C1 segment of cervical spinal cord (tissue), 14 donors: Measurements from ENCODE around the gene TIPIN.
"Not testable (repeated sequence)": the region's sequence is repeated elsewhere in the genome, so short reads cannot be mapped to it uniquely, and the experiment has no call there.

Source experiments
- DNase-seq, 14 donors: peaks; one replicate each; lab custom pipeline; 2025; lab: John Stamatoyannopoulos, UW

The TIPIN gene, protein sequence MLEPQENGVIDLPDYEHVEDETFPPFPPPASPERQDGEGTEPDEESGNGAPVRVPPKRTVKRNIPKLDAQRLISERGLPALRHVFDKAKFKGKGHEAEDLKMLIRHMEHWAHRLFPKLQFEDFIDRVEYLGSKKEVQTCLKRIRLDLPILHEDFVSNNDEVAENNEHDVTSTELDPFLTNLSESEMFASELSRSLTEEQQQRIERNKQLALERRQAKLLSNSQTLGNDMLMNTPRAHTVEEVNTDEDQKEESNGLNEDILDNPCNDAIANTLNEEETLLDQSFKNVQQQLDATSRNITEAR

DNA sequence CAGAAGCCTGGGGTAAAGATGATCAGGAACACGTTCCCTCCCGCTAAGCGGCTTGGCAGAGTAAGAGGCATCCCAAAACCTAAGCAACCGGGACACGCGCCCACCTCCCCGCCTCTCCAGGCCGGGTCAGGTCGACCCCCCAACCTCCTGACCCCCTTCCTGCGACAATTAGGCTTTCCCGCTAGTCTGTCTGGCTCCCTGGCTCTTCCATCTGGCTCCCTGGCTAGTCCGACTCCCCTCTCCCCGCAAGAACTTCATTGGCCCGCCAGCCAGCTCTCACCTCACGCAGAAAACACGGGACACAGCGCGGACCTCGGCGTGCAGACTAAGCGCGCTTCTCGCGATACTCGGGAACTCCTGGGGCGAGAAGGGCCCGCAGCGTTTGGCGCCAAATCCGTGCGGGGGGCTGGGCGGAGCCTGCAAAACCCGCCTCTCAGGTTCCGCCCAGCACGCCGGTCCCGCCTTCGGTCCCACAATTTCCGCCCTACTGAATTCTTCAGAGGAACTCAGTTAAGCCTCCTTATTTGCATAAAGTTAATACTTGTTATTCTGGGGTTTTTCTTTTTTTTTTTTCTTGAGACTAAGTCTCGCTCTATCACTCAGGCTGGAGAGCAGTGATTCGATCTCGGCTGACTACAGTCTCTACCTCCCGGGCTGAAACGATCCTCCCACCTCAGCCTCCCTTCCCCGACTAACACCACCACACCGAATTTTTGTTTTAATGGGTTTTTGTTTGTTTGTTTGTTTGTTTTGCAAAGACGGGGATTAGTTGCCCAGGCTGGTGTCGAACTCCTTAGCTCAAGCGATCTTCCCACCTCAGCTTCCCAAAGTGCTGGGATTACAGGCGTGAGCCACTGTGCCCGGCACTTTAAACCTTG is at the start of gene TIPIN:
Gene TIPIN, minus strand, starts transcription at position 327 of the 878 bp plus-strand sequence. CDS start 3,738 bp downstream, outside the sequence.
- peak; percentile 38 to 86 (median 66) for DNase-seq

DNA sequence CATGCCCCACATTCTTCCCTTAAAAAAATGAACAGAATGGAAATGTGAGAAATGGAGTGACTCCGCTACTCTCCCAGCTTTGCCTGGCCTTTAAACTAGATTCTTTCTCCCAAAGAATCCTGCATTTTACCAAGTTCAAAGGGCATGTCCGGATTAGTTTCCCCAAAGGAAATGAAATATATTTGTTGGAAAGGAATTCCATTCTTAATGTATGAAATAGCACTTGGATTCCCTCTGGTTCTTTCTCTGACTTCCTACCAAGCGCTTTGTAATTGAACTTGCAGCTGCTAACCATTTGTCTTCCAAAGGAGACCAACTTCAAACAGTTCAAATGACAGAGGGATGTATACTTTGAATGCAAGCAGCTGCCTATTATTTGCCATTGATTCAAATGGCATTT is 49.1 kb upstream of the TIPIN start:
- DNase-seq = no peak

DNA sequence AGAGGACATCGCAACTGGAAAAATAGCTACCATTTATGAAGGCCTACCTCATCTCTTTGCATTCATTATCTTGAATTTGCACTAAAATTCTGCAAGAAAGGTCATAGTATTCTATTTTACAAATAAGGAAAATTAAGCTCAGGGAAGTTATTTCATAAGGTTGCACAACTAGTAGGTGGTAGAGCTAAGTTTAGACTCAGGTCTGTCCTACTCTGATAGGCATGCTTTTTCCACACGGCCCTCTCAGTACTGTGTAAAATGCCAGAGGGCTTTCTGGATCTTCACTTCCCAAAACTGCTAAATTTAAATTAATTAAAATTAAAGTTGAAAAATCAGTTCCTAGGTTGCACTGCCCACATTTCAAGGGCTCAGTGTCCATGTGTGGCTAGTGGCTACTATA is 48.5 kb upstream of the TIPIN start:
- DNase-seq = no peak

DNA sequence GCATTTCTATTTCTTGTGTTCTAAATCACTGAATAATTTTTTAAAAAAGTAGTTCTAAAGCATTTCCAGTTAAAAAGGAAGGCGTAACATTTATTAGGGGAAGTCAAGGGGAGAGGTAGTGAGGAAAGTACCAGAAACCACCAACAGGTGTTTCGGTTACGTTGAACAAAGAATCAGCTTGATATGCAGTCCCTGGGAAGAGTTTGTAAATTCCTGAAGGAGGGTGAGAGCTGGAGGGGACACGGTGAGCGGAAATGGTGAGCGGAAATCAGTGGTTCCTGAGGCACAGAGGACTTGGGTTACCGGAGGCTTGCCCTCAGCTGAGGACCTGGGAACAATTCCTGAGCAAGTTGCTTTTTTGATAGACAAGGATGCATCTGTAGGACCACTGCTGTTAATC is 48.0 kb upstream of the TIPIN start:
- DNase-seq = no peak

DNA sequence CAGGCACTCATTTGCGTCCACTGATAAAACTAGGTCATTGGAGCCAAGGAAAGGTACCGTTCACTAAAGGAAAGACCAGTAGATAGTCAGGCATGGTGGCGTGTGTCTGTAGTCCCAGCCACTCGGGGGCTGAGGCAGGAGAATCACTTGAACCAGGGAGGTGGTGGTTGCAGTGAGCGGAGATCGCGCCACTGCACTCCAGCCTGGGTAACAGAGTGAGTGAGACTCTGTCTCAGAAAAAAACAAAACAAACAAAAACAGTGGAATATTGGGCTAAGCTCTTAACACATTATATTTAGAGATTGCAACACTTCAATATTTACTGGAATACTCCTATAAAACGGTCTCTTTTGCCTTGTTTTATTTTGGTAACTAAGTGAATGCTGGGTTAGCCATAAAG is 47.6 kb upstream of the TIPIN start:
- no peak for DNase-seq

DNA sequence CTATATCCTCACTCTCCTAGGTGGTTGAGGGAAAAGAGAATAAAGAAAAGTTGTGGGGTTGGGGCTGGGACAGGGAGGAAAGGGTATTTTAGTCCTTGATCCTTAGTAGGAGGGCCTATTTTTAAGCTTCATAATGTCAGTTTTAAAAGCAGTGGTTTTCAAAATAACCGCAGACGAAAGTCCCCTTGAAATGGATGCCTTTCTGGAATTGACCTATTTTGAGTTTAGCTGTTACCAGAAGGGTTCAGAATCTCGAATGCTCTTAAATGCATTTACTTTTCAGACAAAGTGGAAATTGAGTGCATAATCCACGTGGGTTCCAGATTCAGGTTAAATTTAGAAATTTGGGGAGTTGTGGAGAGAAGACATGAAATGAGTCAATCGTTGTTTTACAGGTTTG is 46.8 kb upstream of the TIPIN start:
- DNase-seq = no peak

DNA sequence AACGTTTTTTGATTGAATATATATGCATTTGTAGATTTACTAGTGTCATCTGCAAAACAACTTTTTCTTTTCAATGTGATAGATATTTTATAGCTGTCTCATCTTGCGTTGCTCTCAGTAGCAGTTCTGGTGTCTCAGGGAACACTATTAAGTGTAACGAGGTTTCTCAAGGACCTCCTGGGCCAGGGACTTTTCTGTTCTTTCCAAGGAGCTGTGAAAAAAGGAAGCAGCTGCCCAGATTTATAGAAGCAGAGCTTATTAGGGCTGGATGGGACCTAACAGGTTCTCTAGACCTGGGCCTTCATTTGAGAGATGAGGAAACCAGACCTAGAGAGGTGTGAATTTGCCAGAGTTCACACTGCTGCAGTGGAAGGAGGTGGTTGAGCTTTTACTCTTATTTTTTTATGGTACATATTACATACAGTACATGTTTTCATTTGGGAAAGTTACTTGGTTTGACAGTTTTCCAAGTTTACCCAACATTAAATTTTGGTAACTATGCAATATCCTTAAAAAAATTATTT is 46.3 kb upstream of the TIPIN start:
- no peak for DNase-seq

DNA sequence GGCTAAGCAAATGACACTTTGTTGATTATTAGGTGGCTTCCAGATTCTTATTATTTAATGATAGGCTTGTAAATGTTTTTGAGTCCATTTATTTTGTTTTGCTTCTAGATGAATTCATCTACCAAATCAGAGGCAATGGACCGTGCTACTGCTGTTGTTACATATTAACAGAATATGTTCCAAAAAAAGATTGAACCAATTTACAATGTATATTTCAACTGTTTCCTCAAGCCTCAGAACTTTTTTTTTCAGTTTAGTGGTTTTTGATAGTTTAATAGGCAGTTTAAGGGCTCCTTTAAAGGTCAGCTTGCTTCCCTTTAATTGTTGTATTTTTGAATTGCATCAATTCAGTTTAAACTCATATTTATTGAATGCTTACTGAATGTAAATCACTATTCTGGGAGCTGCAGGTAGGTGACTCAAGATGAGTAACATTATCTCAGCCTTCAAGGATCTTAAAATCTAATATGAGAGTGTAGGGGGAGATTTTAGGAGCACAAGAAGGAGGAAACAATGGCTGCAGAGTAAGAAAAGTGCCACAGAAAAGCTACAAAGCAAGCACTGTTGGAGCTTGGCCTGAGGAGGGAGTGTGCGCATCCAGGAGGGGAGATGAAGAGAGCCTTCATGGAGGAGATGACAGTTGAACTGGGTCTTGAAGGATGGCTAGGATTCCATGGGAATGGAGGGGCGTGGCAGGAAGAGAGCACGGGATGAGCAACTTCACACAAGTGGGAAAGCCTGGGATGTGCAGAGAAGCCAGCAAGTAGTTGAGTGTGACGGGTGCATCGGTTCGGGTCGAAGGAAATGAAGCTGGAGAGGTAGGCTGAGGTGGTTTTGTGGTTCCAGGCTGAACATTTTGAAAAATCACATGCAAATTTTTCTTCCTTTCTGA is 44.9 kb upstream of the TIPIN start:
- DNase-seq = no peak

DNA sequence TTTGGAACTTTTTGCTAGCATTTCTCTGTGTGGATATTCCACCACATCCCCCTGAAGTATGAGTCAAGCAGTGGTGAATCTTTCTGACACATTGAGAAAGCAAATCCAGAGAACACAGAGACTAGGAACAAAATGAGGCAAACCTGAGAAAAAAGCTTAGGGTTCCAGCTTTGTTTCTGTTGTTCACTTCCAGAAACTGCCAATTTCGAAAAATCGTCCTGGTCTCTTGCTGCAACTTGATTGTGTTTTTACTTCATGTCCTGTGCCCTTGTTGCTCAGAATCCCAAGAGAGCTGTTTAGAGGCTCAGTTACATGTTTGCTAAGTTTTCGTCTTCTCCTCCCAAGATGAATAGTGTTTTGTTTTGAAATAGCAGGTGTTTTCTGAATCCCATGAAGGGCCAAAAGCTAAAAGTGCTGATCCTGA is 43.9 kb upstream of the TIPIN start:
- DNase-seq = peak in 1 of 14 donors; percentile 12

DNA sequence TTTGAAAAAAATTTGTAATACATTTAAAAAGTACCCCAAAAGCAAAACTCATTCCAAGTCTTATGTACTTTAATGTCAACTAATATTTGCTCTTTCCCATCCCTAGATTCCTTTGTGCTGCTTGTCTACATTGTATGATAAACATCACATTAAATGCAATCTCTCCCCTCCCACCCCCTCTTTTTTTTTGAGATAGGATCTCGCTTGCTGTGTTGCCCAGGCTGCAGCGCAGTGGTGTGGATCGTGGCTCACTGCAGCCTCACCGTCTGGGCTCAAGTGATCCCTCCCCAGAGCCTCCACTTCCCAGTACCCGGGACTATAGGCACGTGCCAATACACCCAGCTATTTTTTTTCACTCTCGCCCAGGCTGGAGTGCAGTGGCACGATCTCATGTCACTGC is 42.8 kb upstream of the TIPIN start:
- no peak for DNase-seq

DNA sequence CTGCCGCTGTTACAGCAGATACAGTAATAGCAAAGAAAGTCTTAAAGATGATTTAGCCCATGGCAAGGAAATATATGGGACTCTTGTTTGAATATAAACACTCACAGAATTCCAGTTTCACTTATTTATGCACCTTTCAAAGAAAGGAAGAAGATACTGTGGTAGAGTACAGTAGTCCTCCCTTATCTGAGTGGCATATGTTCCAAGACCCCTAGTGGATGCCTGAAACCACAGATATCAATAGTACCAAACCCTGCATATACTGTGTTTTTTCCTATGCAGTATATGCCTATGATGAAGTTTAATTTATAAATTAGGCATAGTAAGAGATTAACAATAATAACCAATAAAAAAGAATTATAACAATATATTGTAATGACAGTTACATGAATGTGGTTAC is 38.4 kb upstream of the TIPIN start:
- DNase-seq = no peak

DNA sequence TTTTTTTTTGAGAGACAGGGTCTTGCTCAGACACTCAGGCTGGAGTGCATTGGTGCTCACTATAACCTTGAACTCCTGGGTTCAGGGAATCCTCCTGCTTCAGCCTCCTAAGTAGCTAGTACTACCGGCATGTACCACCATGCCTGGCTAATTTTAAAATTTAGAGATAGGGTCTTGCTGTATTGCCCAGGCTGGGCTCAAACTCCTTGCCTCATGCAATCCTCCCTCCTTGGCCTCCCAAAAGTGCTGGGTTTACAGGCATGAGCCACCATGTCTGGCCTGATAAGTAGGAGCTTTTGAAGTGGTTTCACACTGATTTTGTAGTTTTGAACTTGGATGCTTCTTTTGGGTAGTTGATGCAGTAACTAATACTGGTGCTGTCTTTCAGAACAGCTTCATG is 38.0 kb upstream of the TIPIN start:
- no peak for DNase-seq

DNA sequence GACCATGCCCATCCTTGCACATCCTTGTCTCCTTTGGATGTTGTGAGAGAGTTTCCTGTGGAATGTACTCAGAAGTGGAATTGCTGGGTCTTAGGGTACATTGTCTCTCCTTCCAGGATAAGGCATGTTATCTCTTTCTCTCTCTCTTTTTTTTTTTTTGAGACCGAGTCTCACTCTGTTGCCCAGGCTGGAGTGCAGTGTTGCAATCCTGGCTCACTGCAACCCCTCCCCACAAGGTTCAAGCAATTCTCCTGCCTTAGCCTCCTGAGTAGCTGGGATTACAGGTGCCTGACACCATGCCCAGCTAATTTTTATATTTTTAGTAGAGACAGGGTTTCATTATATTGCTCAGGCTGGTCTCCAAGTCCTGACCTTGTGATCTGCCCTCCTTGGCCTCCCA is 36.6 kb upstream of the TIPIN start:
- not testable (repeated sequence) for DNase-seq

DNA sequence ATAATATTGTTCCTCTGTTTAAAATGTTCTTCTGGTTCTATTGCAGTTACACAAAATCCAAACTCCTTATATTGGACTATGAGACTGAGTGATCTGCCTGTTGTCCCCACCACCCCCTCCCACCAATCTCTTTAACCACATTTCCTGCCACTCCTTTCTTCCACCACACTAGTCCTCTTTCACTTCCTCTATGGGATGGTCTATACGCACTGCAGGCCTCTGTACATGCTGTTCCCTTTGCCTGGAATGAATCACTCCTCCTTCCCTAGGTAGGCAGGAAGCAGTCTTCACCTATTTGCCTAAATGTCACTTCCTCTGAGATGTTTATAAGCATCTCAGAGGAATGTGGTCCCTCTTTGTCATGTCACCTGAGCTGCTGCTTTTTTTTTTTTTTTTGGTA is 34.2 kb upstream of the TIPIN start:
- DNase-seq = peak in 1 of 14 donors; percentile 5

DNA sequence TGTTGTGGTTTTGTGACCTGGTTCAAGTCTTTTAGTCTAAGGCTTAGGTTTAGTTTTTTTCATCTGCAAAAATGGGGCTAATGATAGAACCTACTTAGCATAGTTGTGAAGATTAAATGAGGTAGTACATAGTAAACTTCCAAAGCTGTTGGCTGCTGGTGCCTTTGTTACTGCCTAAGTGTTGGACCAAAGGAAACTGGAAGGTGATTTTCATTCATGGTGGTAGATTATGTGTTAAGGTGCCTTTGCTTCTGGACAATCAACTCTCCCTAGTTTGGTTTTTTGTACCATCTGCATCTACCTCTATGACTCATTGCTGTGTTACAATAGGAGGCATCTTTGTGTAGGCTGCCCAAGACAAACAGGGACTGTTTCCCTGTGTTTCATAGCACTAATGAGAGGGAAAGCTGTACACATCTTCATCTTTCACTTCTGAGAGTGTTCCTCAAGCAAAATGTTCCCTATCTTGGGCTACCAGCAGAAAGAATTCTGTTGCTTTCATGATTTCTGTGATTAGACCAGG is 33.4 kb upstream of the TIPIN start:
- no peak for DNase-seq

DNA sequence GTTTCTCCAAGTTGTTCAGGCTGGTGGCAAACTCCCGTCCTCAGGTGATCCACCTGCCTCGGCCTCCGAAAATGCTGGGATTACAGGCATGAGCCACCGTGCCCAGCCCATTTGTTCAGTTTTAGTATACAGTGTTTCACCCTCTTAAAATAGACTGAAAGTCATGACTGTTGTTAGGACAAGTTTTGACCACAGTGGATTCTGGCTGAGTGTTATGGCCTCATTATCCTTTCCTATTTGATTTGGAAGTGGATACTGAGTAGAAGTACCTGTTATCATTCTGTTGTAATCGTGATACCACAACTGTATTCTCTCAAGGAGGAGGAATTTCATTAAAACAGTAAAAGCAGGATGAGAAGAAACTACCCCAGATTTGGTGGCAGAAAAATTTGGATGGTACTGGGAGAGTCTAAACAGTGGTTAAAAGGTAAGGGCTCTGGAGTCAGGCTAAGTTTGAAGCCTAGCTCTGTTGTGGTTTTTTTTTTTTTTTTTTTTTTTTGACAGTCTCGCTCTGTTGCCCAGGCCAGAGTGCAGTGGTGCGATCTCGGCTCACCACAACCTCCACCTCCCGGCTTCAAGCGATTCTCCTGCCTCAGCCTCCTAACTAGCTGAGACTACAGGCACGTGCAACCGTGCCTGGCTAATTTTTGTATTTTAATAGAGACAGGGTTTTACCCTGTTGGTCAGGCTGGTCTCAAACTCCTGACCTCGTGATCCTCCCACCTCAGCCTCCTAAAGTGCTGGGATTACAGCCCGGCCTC is 32.8 kb upstream of the TIPIN start:
- no peak for DNase-seq

DNA sequence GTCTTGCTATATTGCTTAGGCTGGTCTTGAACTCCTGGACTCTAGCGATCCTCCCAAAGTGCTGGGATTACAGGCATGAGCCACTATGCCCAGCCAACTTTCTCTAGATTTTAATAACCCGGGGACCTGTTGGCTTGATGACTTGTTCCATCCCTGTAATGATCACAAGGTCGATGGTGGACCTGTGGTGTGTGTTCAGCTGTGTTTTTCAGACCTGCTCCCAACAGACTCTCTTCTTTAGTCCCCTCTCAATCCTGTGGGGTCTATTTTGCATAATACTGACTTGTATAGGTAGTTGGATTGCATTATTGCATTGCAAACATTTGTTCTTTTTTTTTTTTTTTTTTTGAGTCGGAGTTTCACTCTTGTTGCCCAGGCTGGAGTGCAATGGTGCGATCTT is 32.1 kb upstream of the TIPIN start:
- DNase-seq = no peak

DNA sequence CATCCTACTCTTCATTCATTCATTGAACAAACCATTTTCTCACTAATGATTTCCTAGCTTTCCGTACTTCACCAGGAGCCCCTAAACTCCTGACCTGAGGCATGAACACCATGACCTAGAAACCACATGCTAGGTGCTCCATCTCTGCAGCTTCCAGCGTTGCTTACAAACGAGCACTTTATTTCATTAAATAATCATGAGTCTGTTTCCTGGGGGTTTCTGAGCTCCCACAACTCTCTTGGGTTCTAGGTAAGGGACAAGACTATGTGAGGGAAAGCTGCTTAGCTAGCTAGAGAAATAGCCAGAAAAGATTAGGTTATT is 31.5 kb upstream of the TIPIN start:
- no peak for DNase-seq

DNA sequence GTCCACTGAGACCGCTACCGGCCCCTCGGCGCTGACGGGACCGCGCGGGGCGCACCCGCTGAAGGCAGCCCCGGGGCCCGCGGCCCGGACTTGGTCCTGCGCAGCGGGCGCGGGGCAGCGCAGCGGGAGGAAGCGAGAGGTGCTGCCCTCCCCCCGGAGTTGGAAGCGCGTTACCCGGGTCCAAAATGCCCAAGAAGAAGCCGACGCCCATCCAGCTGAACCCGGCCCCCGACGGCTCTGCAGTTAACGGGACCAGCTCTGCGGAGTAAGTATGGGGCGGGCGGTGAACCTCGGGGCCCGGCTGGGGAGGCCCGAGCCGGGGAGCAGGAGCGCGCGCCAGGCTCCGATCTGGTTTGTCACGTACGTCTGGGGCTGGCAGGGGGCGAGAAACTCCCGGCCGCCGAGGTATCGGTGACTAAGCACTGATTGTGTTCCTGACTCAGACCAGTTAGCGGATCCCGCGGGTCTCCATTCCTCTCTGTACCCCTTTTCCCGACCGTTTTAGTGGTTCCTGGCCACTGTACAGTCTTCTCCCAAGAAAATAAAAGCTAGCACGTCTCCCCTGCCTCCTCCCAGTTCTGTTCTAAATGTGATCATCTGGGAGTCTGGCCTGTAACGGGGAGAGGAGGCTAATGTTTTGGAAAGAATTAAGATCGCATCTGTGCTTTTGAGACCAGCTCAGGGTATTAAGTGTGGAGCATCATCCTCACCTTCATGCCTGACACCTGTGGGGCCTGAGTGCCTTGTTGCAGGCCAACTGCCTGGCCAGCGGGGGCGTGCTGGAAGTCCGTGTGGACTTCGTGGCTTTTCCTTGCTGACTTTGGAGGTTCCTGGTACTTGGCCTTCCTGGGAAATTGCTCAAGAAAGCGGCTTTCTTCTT is 30.9 kb upstream of the TIPIN start:
- DNase-seq = peak in 12 of 14 donors; percentile 10 to 70 (median 46)
